Measurements from ENCODE around the gene TSR1.

Gene TSR1

GRCh38 chr17:2357931-2358434 is 21.7 kb upstream of the TSR1 start:
- peak overlapping the region; percentile 95 for H3K27ac ChIP-seq
- DNase-seq (ENCODE audit: low spot score) = no peak
- ChIA-PET POLR2A (ENCODE audit: low non-redundant PET) (no interaction called here), CTCF (no interaction called here)
- TF ChIP-seq, protein P1, sequence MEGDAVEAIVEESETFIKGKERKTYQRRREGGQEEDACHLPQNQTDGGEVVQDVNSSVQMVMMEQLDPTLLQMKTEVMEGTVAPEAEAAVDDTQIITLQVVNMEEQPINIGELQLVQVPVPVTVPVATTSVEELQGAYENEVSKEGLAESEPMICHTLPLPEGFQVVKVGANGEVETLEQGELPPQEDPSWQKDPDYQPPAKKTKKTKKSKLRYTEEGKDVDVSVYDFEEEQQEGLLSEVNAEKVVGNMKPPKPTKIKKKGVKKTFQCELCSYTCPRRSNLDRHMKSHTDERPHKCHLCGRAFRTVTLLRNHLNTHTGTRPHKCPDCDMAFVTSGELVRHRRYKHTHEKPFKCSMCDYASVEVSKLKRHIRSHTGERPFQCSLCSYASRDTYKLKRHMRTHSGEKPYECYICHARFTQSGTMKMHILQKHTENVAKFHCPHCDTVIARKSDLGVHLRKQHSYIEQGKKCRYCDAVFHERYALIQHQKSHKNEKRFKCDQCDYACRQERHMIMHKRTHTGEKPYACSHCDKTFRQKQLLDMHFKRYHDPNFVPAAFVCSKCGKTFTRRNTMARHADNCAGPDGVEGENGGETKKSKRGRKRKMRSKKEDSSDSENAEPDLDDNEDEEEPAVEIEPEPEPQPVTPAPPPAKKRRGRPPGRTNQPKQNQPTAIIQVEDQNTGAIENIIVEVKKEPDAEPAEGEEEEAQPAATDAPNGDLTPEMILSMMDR (conservative IDR thresholded peaks at IDR 0.05; ENCODE audit: low read depth) = no peak

DNA sequence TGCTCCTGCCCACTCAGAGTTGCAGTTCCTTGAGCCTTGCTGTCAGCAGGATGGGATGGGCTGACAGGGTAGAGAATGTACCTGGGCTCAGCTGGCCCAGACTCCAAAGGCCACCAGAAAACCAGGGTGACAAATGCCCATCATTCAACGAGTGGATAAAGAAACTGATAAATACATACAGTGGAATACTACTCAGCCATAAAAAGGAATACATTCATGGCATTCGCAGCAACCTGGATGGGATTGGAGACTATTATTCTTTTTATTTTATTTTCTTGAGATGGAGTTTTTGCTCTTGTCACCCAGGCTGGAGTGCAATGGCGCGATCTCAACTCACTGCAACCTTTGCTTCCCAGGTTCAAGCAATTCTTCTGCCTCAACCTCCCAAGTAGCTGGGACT is 21.0 kb upstream of the TSR1 start:
- ChIA-PET CTCF (no interaction called here), POLR2A (ENCODE audit: low non-redundant PET) (no interaction called here)
- TF ChIP-seq, protein P1 (conservative IDR thresholded peaks at IDR 0.05; ENCODE audit: low read depth) = no peak

GRCh38 chr17:2354311-2354710 is 18.1 kb upstream of the TSR1 start:
- DNase-seq (ENCODE audit: low spot score) = no peak
- POLR2A ChIA-PET (ENCODE audit: low non-redundant PET) = interaction anchor here (0.7 kb wide), 1 partner anchor 694 kb away, joined by 3 read pairs; no protein-coding TSS in a partner anchor
- H3K27ac ChIP-seq = peak overlapping the region; percentile 52
- CTCF ChIA-PET = interaction anchor here (0.6 to 1.9 kb wide), 3 partner anchors 18 to 356 kb away, joined by 3 to 9 read pairs (median 7); partner anchors contain the start of gene TSR1
- TF ChIP-seq, protein P1 (conservative IDR thresholded peaks at IDR 0.05; ENCODE audit: low read depth) = no peak

More for the DNA sequence above, 21.0 kb upstream of the TSR1 start:
- no peak for DNase-seq (ENCODE audit: low spot score)
- H3K27ac ChIP-seq = peak overlapping the region; percentile 95

DNA sequence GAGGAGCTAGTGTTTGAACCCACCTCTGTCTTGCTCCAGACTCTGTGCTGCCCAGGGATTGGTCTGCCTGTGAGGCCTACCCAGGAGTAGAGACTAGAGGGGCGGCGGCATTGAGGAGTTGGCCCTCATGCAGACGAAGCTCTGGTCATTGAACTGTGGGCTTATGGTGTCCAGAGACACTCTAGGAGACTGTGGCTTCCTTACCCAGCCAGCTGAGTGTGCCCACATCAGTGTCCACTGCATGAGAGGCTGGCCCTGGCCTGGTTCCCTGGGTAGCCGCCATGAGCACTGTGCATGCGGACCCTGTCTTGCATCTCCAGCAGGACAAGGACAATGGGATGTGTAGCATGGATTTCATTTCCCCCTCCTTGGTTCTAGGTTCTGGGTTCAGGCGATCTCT is 15.0 kb upstream of the TSR1 start:
- CTCF ChIA-PET = interaction anchor here (0.6 kb wide), 2 partner anchors 10 to 254 kb away, joined by 3 read pairs; no protein-coding TSS in a partner anchor
- POLR2A ChIA-PET (ENCODE audit: low non-redundant PET) = no interaction called here
- peak overlapping the region; percentile 52; the same call in 1 of the 2 replicates for H3K27ac ChIP-seq
- TF ChIP-seq, protein P1 (conservative IDR thresholded peaks at IDR 0.05; ENCODE audit: low read depth) = no peak
- DNase-seq (ENCODE audit: low spot score) = no peak

DNA sequence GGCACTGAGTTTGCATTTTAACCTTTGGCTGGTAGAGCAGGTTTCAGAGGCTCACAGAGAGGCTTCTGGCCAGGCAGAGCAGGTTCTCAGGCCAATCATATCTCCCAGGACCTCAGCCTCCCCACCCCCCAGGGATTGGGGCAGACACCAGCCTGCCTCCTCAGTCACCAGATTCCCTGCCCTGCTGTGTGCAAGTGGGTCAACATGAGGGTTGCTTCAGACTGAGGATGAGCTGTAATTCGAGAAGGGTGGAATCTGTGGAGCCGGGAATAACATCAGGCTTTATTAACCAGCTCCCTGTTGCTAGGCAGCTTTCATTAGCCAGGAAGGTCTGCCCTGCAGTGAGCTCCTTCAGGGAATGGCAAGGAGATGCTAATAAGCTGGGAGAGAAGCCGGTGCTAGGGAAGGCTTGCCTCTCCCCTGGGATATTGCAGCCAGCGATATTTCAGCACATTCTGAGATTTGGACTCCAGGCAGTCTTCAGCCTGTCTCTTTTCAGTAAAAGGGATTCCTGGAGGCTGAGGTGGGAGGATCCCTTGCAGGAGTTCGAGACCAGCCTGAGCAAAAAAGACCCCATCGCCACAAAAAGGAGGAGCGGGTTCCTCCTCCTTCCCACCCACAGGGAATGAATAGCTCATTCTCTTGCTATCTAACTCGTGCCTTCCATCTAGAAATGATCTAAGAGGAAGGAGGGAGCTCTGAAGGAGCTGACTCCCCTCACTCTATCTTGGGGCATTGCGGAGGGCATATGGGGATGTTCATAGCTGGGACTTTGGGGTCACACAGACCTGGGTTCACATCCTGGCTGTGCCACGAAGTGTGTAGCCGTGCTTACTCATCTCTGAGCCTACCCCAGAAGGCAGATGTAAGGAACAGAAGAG is 11.8 kb upstream of the TSR1 start:
- peak overlapping the region; percentile 69 for H3K27ac ChIP-seq
- ChIA-PET POLR2A (ENCODE audit: low non-redundant PET) (interaction anchor here (1.0 kb wide), 1 partner anchor 12 kb away, joined by 5 read pairs; the partner anchor contains the start of gene TSR1), CTCF (interaction anchor here (0.7 to 1.0 kb wide), 4 partner anchors 20 to 428 kb away, joined by 3 to 4 read pairs (median 4); no protein-coding TSS in a partner anchor)
- DNase-seq (ENCODE audit: low spot score) = peak; percentile 67
- TF ChIP-seq, protein P1 (conservative IDR thresholded peaks at IDR 0.05; ENCODE audit: low read depth) = no peak

DNA sequence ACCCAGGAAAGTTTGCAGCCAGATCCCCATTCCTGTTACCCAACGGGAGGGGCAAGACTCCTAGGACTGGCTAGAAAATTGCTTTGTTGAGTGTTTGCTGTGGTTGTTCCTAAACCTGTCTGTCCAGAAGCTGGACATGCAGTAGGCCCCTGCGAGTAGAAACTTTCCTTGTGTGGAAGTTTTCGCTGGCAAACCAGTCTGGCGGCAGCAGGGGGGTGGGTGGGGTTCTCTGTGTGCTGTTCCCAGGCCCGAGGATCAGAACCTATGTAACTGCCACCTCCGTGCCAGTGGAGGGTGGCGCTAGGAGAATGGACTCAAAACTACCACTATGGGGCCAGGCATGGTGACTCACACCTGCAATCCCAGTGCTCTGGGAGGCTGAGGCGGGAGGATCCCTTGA is 10.2 kb upstream of the TSR1 start:
- DNase-seq (ENCODE audit: low spot score) = no peak
- TF ChIP-seq, protein P1 (conservative IDR thresholded peaks at IDR 0.05; ENCODE audit: low read depth) = no peak
- CTCF ChIA-PET = interaction anchor here (0.6 kb wide), 1 partner anchor 29 kb away, joined by 3 read pairs; no protein-coding TSS in a partner anchor
- POLR2A ChIA-PET (ENCODE audit: low non-redundant PET) = no interaction called here
- H3K27ac ChIP-seq = peak overlapping the region; percentile 22
